GM19438 (cell line): Measurements from ENCODE around the gene TOMM20.

ENCODE experiments used
- ATAC-seq: cut with Tn5 transposase; IDR thresholded peaks from one replicate; pipeline ENCODE4 v1.9.1; 2021; ENCODE audit warnings: low read depth; ENCODE audit not compliant: unreplicated experiment

Gene TOMM20

GRCh38 chr1:235136111-235136510, 7.5 kb upstream of the TOMM20 start:
- no peak for ATAC-seq

GRCh38 chr1:235134171-235134570, 5.5 kb upstream of the TOMM20 start:
- ATAC-seq, result no peak

- no peak for ATAC-seq
These were observed 4.4 kb upstream of the TOMM20 start for GRCh38 chr1:235133086-235133485.

GRCh38 chr1:235131961-235132360, 3.3 kb upstream of the TOMM20 start:
- ATAC-seq, result no peak

- ATAC-seq, result no peak
These were observed 2.2 kb upstream of the TOMM20 start for GRCh38 chr1:235130766-235131270.

GRCh38 chr1:235129774-235130570, 1.3 kb upstream of the TOMM20 start:
- no peak for ATAC-seq

- no peak for ATAC-seq
These were observed 743 bp downstream of the TOMM20 start for GRCh38 chr1:235127732-235128455.

- no peak for ATAC-seq
These were observed 1.4 kb downstream of the TOMM20 start for GRCh38 chr1:235127203-235127602.

GRCh38 chr1:235124665-235125064, 4.0 kb downstream of the TOMM20 start:
- ATAC-seq, result no peak

- no peak for ATAC-seq
These were observed 4.5 kb downstream of the TOMM20 start for GRCh38 chr1:235124111-235124510.

GRCh38 chr1:235122348-235122747, 6.3 kb downstream of the TOMM20 start:
- no peak for ATAC-seq

- ATAC-seq, result no peak
These were observed 15.3 kb downstream of the TOMM20 start for GRCh38 chr1:235113183-235113917.

- no peak for ATAC-seq
These were observed 16.1 kb downstream of the TOMM20 start for GRCh38 chr1:235112297-235113182.

GRCh38 chr1:235111107-235111506, 17.5 kb downstream of the TOMM20 start:
- ATAC-seq, result no peak

- ATAC-seq, result no peak
These were observed 19.8 kb downstream of the TOMM20 start for GRCh38 chr1:235108876-235109275.

- ATAC-seq, result no peak
These were observed 20.4 kb downstream of the TOMM20 start for GRCh38 chr1:235108185-235108593.

- no peak for ATAC-seq
These were observed 21.1 kb downstream of the TOMM20 start for GRCh38 chr1:235107368-235108184.

- no peak for ATAC-seq
These were observed 22.2 kb downstream of the TOMM20 start for GRCh38 chr1:235106457-235106856.
